HCT116 (cell line): Measurements from ENCODE around the gene VWA5B1. TPM values are rescaled to one million over a fixed set of nuclear protein-coding genes. Genes with fewer than 3 reads are reported as not detected.

ENCODE experiments used
- ATAC-seq: fragments of 200-7000 bp; cut with Tn5 transposase; 2 replicates; pipeline ENCODE4 v1.9.1; 2020; ENCODE audit warnings: mild to moderate bottlenecking, moderate library complexity
- BruUV-seq: library from RNA; stranded (reverse); fragments of 400-500 nt; replicated peaks from 2 replicates; lab custom pipeline; 2021; lab: Mats Ljungman, UMichigan
- CTCF ChIA-PET: fragments of 300-600 bp; sonication (Branson Sonifier 250); formaldehyde crosslinking; loops from one replicate; lab custom pipeline; 2021; ENCODE audit warnings: antibody characterized with exemption; lab: Charles Lee
- POLR2A ChIA-PET: fragments of 300-600, 350-600 bp; sonication (Branson Sonifier 250); formaldehyde crosslinking; loops from one replicate; lab custom pipeline; 2021; ENCODE audit warnings: antibody characterized with exemption; lab: Charles Lee
- RAD21 ChIA-PET, 2 experiments: fragments of 300-600 bp; sonication (Branson Sonifier 250); formaldehyde crosslinking; loops; one replicate each; lab custom pipeline; 2023; ENCODE audit warnings: low total read pairs in 2 of 2; ENCODE audit not compliant: uncharacterized antibody in 2 of 2, unreplicated experiment in 2 of 2, low non-redundant PET in 1 of 2; lab: Charles Lee
- DNase-seq: peaks from one replicate; pipeline ENCODE4 v3.0.0-alpha.2; 2010; ENCODE audit warnings: low read depth, low spot score
- H2AFZ ChIP-seq: fragments of 200-600 bp; shearing (Covaris generic), sonication (generic); 2 replicates; pipeline ENCODE4 v1.6.1; 2017; ENCODE audit warnings: low read depth, mixed run types, mixed read lengths, antibody characterized with exemption, low read length; ENCODE audit not compliant: poor library complexity, severe bottlenecking
- H3K27ac ChIP-seq: 2 replicates; pipeline ENCODE4 v1.5.1; 2012; ENCODE audit warnings: low read depth, low read length
- H3K27me3 ChIP-seq: fragments of 200-600 bp; sonication (generic); 2 replicates; pipeline ENCODE4 v1.6.1; 2016; ENCODE audit warnings: mixed run types, low read length, mixed read lengths; ENCODE audit not compliant: insufficient read depth
- H3K36me3 ChIP-seq, 2 experiments: fragments of 200-500 bp in 1 of 2; fragments of 200-600 bp in 1 of 2; sonication (Bioruptor generic) in 1 of 2; sonication (generic) in 1 of 2; 2 replicates each; pipeline versions ENCODE4 v1.5.1 to v1.6.1; 2014 to 2016; ENCODE audit warnings: low read length in 2 of 2, inconsistent platforms in 1 of 2, mixed read lengths in 1 of 2, mixed run types in 1 of 2; ENCODE audit not compliant: insufficient read depth in 2 of 2, control insufficient read depth in 1 of 2
- H3K4me1 ChIP-seq, 2 experiments: fragments of 200-600 bp in 1 of 2; sonication (generic) in 1 of 2; 2 replicates each; pipeline versions ENCODE4 v1.5.1 to v1.6.1; 2012 to 2017; ENCODE audit warnings: low read length in 2 of 2, inconsistent platforms in 1 of 2, mild to moderate bottlenecking in 1 of 2, mixed read lengths in 1 of 2, mixed run types in 1 of 2, moderate library complexity in 1 of 2; ENCODE audit not compliant: insufficient read depth in 2 of 2, control insufficient read depth in 1 of 2
- H3K4me2 ChIP-seq: fragments of 200-600 bp; sonication (generic); 2 replicates; pipeline ENCODE4 v1.6.1; 2017; ENCODE audit warnings: mixed run types, low read length, mixed read lengths
- H3K4me3 ChIP-seq, 2 experiments: fragments of 200-600 bp in 1 of 2; sonication (generic) in 1 of 2; replicated peaks in 1 of 2; 2 replicates each; pipeline ENCODE4 v1.5.1; 2011 to 2016; ENCODE audit warnings: low read length in 2 of 2, control low read depth in 1 of 2, low read depth in 1 of 2, mild to moderate bottlenecking in 1 of 2, mixed read lengths in 1 of 2, mixed run types in 1 of 2
- H3K79me2 ChIP-seq: fragments of 200-600 bp; sonication (generic); 2 replicates; pipeline ENCODE4 v1.6.1; 2017; ENCODE audit warnings: mild to moderate bottlenecking, mixed run types, low read length, moderate library complexity, mixed read lengths; ENCODE audit not compliant: insufficient read depth
- H3K9ac ChIP-seq: fragments of 200-600 bp; sonication (generic); 2 replicates; pipeline ENCODE4 v1.6.1; 2016; ENCODE audit warnings: low read length, mixed read lengths
- H3K9me2 ChIP-seq: fragments of 200-600 bp; sonication (generic), shearing (Covaris generic); 2 replicates; pipeline ENCODE4 v1.6.1; 2017; ENCODE audit warnings: mixed run types, mild to moderate bottlenecking, moderate library complexity; ENCODE audit not compliant: insufficient read depth
- H3K9me3 ChIP-seq, 2 experiments: fragments of 200-500 bp in 1 of 2; fragments of 200-600 bp in 1 of 2; sonication (Bioruptor generic) in 1 of 2; sonication (generic) in 1 of 2; 2 replicates each; pipeline ENCODE4 v1.6.1; 2014 to 2017; ENCODE audit warnings: low read length in 2 of 2, mixed read lengths in 2 of 2, inconsistent platforms in 1 of 2, low read depth in 1 of 2, mild to moderate bottlenecking in 1 of 2, mixed run types in 1 of 2, moderate library complexity in 1 of 2; ENCODE audit not compliant: control insufficient read depth in 1 of 2, insufficient read depth in 1 of 2
- H4K20me1 ChIP-seq: fragments of 200-600 bp; sonication (generic), shearing (Covaris generic); 2 replicates; pipeline ENCODE4 v1.6.1; 2017; ENCODE audit warnings: mixed run types, mild to moderate bottlenecking, moderate library complexity; ENCODE audit not compliant: insufficient read depth
- EGR1 ChIP-seq: IDR thresholded peaks from 2 replicates; pipeline ENCODE4 v1.6.1; 2012; ENCODE audit warnings: low read depth
- ELF1 ChIP-seq: IDR thresholded peaks from 2 replicates; pipeline ENCODE4 v1.6.1; 2012; ENCODE audit warnings: low read depth, borderline replicate concordance
- EZH2 ChIP-seq: fragments of 200-600 bp; sonication (generic); IDR thresholded peaks from 2 replicates; pipeline ENCODE4 v1.6.1; 2017; ENCODE audit warnings: antibody characterized with exemption, mixed run types
- EZH2phosphoT487 ChIP-seq: fragments of 200-600 bp; IDR thresholded peaks from 2 replicates; pipeline ENCODE4 v1.6.1; 2018; ENCODE audit warnings: antibody characterized with exemption, borderline replicate concordance
- FOSL1 ChIP-seq: IDR thresholded peaks from 2 replicates; pipeline ENCODE4 v1.6.1; 2012; ENCODE audit warnings: low read depth
- POLR2A ChIP-seq: IDR thresholded peaks from 2 replicates; pipeline ENCODE4 v1.7.0; 2011; ENCODE audit warnings: borderline replicate concordance; ENCODE audit not compliant: insufficient read depth, insufficient read length; ENCODE audit errors: extremely low read depth
- SIN3A ChIP-seq: IDR thresholded peaks from 2 replicates; pipeline ENCODE4 v1.6.1; 2012; ENCODE audit warnings: low read depth
- SRF ChIP-seq: IDR thresholded peaks from 2 replicates; pipeline ENCODE4 v1.6.1; 2012; ENCODE audit warnings: low read depth
- ZFX ChIP-seq: fragments of 450-650 bp; IDR thresholded peaks from 2 replicates; pipeline ENCODE4 v1.6.1; 2017
- ZNF274 ChIP-seq: fragments of 200-500 bp; sonication (Bioruptor generic); IDR thresholded peaks from 2 replicates; pipeline ENCODE4 v1.6.1; 2014; ENCODE audit warnings: mild to moderate bottlenecking, low read depth, low read length, inconsistent platforms
- intact Hi-C: fragments of 100-400 bp; cut with micrococcal nuclease; formaldehyde crosslinking; loops from 2 replicates; pipeline ENCODE4 v1.10.0; 2022
- total RNA-seq: library from RNA; stranded (reverse); gene quantifications from one replicate; pipeline ENCODE4 v1.2.1, GENCODE V29; 2021; ENCODE audit not compliant: unreplicated experiment

VWA5B1 gene
- total RNA-seq, 1 experiment from 2014 or later, result not detected

- no peaks in the 10 kb centered on the region for H4K20me1 ChIP-seq
- CTCF ChIA-PET, result interaction anchor here (1.5 kb wide), 1 partner anchor 14 kb away, joined by 4 read pairs; no protein-coding TSS in a partner anchor
- H3K9ac ChIP-seq, result no peak overlapping the region
- H3K27ac ChIP-seq, result no peak overlapping the region
- no peaks in the 10 kb centered on the region for H3K36me3 ChIP-seq
- no peaks in the 10 kb centered on the region for H3K9me2 ChIP-seq
- no peak overlapping the region for H3K4me2 ChIP-seq
- ATAC-seq (no peak), DNase-seq (no peak)
- H3K4me1 ChIP-seq, result peaks cover 0 to 3% of the 10 kb centered on the region in 2 experiments; a peak in 1 of 4 replicates
- TF ChIP-seq ZNF274 (no peak), EZH2 (no peak), ZFX (no peak), POLR2A (no peak), EGR1 (no peak), FOSL1 (no peak), SRF (no peak)
- H3K4me3 ChIP-seq, result no peak overlapping the region
- no peak overlapping the region for H2AFZ ChIP-seq
- intact Hi-C loops, result no loop called here
- no peaks in the 10 kb centered on the region for H3K79me2 ChIP-seq
- POLR2A ChIA-PET, result interaction anchor here (0.6 kb wide), 1 partner anchor 67 kb away, joined by 7 read pairs; no protein-coding TSS in a partner anchor
- RAD21 ChIA-PET, result no interaction called here
- 0 out of 4 replicates have a peak, but pooled peaks cover 0 to 3% of the 10 kb centered on the region in 2 experiments for H3K9me3 ChIP-seq
- no TSS peak for BruUV-seq
- peaks cover 21% of the 10 kb centered on the region for H3K27me3 ChIP-seq
Observed at GRCh38 chr1:20390589-20391331, 100.1 kb downstream of the VWA5B1 start.

DNA sequence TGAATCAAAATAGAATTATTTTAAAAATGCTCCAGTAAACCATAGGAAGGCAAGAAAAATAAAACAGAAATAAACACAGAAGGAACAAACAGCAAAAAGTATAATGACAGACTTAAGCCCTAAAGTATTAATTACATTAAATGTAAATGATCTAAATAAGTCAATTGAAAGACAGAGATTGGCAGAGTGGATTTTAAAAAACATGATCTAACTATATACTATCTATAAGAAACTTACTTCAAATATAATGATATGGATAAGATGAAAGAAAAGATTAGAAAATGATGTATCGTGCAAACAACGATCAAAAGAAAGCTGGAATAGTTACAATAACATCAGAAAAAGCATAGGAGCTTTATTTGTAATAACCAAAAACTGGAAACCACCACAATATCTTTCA is 104.6 kb downstream of the VWA5B1 start:
- ChIA-PET CTCF (no interaction called here), RAD21 (no interaction called here), POLR2A (no interaction called here)
- H2AFZ ChIP-seq, result no peak overlapping the region
- H3K36me3 ChIP-seq, result no peaks in the 10 kb centered on the region
- DNase-seq (no peak), ATAC-seq (no peak)
- no peak overlapping the region for H3K27ac ChIP-seq
- H3K27me3 ChIP-seq, result peaks cover 5% of the 10 kb centered on the region; the same call in 1 of the 2 replicates
- intact Hi-C loops, result no loop called here
- TF ChIP-seq EZH2phosphoT487, result no peak
- no peak for TF ChIP-seq POLR2A
- no peak for TF ChIP-seq SIN3A
- no peak for TF ChIP-seq SRF
- no peak for TF ChIP-seq ELF1
- H3K9me2 ChIP-seq, result no peaks in the 10 kb centered on the region
- no peak overlapping the region for H3K9ac ChIP-seq
- no peaks in the 10 kb centered on the region for H4K20me1 ChIP-seq
- H3K79me2 ChIP-seq, result no peaks in the 10 kb centered on the region
- H3K4me2 ChIP-seq, result no peak overlapping the region
- no peak overlapping the region for H3K4me3 ChIP-seq
- BruUV-seq, result no TSS peak
- 0 out of 4 replicates have a peak, but pooled peaks cover 0 to 3% of the 10 kb centered on the region in 2 experiments for H3K9me3 ChIP-seq
- H3K4me1 ChIP-seq, result peaks cover 0 to 3% of the 10 kb centered on the region in 2 experiments; a peak in 1 of 4 replicates
